LNCAP (cell line): ENCODE data around the gene THBS4.

Experiments
- TF ChIP-seq, protein P1 (sequence below): fragments of 450-650 bp; IDR thresholded peaks from 2 replicates; pipeline ENCODE4 v1.5.1; 2017; ENCODE audit warnings: mild to moderate bottlenecking

The THBS4 gene

DNA sequence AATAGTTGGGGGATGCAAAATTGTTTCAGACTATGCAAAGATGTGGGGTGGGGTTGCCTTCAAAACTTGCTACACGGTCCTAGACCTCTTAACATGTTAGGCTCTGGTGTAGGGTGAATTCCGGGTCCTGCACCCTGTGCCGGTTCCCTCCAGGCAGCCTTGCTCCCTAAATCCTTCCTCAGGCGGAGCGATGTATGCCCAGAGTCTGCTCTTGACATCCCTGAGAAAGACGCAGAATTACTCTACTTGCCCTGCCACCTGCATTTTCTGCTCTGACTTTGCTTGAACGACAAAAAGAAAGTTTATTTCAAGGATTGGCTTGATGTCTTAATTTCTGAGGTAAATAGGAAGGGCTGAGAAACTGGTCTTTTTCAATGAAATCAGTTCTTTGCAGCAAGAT lies 691 bp downstream of the THBS4 start:
- TF ChIP-seq, protein P1, sequence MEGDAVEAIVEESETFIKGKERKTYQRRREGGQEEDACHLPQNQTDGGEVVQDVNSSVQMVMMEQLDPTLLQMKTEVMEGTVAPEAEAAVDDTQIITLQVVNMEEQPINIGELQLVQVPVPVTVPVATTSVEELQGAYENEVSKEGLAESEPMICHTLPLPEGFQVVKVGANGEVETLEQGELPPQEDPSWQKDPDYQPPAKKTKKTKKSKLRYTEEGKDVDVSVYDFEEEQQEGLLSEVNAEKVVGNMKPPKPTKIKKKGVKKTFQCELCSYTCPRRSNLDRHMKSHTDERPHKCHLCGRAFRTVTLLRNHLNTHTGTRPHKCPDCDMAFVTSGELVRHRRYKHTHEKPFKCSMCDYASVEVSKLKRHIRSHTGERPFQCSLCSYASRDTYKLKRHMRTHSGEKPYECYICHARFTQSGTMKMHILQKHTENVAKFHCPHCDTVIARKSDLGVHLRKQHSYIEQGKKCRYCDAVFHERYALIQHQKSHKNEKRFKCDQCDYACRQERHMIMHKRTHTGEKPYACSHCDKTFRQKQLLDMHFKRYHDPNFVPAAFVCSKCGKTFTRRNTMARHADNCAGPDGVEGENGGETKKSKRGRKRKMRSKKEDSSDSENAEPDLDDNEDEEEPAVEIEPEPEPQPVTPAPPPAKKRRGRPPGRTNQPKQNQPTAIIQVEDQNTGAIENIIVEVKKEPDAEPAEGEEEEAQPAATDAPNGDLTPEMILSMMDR = no peak

DNA sequence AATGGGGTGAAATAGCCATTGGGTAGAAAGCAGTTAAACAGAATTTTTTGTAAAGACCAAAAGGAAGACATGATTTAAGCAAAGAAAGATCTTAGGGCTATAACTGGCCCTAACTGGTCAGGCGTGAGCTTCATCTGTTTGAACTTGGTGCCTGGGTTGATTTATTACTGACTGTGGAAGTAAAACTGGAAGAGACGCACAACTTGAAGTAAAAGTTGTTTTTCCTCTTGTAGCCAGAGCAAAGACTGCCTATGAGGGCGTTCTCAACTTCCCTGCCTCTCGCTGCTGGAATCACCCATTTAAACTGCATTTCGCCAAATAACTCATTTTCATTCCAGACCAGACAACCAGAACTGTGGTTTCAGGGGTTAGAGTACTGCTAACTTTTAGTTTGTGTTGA lies 1.5 kb downstream of the THBS4 start:
- TF ChIP-seq, protein P1 = no peak

DNA sequence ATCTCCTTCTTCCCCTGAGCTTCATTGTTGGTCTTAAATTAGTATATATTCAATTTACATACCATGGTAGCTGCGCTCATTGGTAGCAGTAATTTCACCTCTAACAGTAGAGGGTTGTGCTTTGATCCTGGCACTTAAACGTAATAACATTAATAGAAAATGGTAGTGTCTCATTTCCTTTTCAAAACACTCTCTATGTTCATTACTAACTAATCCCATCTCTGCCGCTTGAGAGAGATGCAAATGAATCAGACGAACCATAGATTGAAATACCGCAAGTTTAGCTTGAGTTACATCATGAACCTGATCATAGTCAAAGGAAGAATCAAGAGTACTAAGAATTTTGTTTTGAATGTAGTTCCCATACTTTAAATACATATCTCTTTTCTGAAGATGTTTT lies 2.2 kb downstream of the THBS4 start:
- TF ChIP-seq, protein P1 = no peak

DNA sequence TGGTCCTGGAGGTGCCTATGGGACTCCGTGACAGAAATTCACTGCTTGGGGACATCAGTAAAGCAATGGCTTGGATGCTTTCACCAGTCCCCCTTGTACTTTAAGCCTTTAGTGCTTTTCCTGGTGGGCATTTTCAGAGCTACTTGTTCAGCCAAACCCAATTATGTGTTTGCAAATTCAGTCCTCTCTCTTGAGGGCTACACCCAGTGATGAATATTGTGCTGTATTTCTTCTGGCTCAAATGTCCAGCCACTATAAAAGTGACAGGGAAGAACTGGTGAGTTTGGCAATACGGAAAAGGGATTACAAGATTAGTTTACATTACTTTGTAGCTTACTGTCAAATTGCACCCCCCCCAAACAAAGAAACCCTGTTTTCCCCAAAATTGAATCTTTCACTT lies 4.5 kb downstream of the THBS4 start:
- TF ChIP-seq, protein P1 = no peak

DNA sequence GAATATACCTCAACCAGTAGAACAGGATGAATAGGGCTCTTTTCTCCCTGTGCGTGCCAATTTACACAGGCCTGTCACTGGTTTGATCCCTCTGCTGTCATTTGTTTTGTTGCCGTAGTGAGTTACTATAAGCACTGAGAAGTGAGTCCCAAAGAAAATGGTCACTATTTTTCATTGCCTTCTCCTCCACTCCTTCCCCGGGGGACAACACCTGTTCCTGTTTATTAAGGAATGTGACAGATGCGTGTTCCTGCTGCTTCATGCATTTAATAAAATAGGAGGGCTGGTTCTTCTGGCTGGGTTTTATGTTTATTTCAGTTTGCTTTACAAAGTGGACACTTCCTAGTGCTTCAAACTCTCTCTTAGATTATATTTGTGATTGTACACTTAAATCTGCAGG lies 6.4 kb downstream of the THBS4 start:
- TF ChIP-seq, protein P1 = no peak

DNA sequence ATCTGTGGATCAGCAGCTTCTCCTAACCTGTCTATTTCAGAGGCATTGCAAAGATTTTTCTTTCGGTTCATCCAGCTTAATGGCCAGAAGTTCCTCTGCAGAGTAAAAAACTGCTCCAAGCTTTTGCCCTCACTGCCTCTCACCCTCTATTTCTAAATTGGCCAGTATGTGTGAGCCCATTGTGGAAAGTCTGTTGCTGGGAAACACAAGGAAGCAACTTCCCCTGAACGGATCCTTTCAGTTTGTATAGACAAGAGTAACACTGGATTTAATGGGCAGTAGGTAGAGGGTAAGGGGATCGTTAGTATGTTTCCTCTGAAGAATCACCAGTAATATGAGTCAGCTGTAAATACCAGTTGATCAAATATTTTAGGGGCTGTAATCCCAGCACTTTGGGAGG lies 7.2 kb downstream of the THBS4 start:
- TF ChIP-seq, protein P1 = no peak

DNA sequence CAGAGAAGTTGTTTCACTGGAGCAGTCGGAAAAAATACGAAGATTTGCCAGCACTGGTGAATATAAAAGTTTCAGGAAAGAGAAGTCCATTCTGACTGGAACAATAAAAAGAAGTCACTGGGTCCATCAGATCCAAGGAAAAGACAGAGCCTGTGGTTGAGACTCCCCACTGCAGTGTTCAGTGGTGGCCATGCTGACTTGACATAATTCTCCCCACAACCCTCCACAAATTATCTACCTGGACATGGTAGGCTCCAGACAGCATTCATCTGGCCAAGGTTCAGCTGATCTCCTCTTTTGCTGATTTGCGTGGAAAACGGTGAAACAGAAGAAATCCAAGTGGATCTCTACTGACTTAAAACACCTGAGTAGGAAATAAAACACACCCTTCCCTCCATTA lies 8.0 kb downstream of the THBS4 start:
- TF ChIP-seq, protein P1 = no peak

DNA sequence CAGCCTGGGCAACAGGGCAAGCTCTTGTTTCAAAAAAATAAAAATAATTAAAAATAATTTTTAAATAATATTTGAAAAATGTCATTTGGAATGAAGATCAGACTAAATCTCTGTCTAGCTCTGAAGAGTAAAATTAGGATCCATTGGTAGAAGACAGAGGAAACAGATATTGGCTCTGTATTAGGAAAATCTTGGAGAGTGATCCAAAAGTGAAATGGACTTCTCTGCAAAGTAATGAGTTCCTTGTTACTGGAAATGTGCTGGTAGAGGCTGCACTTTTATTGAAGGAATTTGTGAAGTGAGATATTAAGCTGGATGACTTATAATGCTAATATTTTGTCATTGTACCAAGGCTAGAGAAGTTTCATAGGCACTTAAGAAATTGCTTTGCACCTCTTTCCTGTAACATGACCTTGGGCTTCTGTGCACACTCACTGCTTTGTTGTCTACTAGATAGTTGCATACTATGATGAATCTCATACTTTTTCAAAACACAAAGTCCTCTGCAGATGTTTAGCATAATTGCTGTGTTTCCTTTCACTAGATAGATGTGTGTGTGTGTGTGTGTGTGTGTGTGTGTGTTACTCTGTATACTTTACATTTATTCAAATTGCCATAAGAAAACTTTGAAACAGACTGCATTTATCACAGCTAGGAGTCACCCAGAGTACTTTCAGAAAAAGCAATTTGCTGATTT lies 13.1 kb downstream of the THBS4 start:
- TF ChIP-seq, protein P1 = no peak
